IPS-NIHi7 (cell line): ENCODE measurements around the gene TGM2.
A peak's percentile ranks its signal among the peaks of the same experiment; 100 is the strongest.

Experiments used
- DNase-seq: peaks from one replicate; pipeline ENCODE4 v3.0.0; 2012; ENCODE audit warnings: mixed read lengths; ENCODE audit errors: extremely low spot score

TGM2 gene

DNA sequence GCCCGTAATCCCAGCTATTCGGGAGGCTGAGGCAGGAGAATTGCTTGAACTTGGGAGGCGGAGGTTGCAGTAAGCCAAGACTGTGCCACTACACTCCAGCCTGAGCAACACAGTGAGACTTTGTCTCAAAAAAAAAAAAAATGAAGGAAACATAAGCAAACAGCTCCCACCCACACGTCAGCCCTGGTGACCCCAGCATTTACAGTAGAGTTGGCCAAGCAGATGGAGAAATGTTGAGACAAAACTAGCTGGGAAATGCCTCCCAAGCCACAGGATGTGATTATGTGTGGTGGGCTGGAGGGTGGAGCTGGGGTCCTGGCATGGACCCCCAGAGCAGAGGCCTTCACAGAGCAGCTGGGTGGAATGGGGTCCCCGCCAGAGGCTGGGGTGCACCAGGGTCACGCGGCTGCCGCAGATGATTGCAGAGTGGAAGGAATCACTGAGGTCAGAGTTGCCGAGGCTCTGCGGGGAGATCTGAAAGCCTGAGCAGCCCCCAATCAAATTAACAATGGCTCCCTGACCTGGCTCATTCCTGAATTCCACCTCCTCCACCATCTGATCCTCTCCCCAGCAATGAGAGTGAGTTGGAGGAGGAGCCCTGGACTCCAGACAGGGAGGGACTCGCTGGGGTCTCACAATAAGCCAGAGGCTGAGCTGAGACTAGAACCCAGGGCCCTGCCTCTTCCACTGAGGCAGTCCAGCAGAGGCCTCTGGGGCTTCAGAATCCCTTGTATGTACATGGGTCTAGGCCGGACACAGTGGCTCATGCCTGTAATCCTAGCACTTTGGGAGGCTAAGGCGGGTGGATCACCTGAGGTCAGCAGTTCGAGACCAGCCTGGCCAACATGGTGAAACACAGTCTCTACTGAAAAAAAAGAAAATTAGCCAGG lies 34.7 kb upstream of the TGM2 start:
- DNase-seq = no peak

DNA sequence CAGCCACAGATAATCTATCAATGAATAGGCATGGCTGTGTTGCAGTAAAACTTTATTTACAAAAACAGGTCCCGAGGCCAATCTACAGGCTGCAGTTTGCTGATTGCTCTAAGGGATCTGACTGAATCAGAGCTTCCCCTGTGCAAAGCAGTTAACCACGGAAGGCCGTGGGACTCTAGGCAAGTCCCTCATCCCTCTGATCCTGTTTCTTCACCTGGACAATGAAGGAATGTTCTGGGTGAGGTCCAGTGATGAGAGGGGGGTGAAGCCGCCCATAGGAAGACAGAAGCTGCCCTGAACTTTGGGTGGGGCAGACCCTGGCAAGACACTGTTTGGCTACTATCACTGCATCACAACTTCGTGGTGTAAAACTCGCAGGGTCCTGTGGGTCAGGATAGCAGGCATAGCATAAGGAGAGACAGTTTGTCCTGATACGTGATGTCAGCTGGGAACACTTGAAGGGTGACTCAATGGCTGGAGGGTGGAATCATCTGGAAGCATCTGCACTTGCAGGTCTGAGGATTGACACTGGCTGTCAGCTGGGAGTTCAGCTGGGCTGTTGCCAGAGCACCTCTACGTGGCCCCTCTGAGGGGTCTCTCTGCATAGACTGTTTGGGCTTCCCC lies 33.3 kb upstream of the TGM2 start:
- DNase-seq = no peak

DNA sequence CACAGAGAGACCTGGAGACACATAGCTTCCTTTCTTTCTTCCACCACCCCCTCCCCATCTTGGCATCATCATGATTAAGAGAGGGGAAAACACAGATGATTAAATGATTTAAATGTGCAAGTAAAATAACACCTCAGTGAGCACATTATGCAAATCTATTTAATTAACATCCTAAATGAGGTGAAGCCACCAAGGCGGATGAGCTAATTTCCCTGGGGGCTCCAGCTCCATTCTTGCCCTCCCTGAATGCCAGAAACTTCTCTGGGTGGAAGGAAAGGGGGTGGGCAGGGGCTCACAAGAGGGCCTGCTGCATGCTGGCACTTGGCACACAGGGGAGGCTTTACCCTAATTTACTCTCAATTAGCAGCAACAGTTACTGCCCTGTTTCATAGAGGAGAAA lies 32.5 kb upstream of the TGM2 start:
- DNase-seq = no peak

DNA sequence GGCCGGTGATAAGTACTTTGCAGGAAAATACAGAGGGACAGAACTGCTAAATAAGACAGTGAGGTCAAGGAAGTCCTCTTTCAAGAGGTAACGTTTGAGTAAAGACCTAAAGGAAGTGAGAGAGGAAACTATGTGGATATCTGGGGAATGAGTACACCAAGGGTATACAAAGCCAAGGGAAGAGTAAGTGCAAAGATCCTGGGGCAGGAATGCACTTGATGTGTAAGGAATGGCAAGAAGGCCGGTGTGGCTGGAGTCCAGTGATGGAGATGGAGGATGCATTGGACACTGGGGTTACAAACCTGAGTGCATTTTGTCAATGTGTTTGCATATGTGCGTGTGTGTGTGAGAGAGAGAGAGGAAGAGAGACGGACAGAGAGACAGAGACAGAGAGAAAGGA lies 32.1 kb upstream of the TGM2 start:
- no peak for DNase-seq

DNA sequence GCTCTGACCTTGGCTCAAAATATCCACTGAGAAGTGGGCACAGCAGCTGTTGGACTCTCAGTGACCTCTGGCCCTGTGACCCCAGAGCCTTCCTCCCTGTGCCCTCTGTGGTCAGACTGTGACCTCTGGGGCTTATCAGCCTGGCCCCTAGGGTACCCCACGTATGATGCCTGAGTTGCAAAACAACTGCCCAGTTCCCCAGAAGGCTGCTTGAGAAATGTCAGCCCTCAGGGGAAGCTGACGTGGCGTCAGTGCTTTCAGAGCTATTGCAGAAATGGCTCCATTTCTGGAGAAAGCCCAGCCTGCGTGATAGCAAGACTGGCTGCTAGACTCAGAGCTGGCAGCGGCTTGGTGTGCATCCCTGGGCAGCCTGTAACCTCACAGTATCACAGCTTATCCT lies 31.5 kb upstream of the TGM2 start:
- DNase-seq = no peak

DNA sequence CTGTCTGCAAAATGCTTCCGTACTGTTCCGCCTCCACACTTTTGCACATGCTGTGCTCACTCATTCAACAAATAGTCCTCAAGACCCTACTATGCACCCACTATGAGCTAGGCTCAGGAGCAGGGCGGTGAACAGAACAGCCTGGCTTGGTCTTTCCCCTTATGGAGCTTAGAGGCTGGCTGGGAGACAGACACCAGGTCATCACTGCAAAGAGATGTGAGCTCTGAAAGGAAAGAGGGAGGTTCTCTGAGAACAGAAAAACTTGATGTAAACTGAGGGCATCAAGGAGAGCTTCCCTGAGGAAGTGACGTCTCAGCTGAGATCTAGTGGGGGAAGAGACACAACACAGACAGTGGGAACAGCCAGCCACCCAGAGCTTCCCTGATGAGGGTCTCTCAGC lies 31.0 kb upstream of the TGM2 start:
- DNase-seq = no peak

DNA sequence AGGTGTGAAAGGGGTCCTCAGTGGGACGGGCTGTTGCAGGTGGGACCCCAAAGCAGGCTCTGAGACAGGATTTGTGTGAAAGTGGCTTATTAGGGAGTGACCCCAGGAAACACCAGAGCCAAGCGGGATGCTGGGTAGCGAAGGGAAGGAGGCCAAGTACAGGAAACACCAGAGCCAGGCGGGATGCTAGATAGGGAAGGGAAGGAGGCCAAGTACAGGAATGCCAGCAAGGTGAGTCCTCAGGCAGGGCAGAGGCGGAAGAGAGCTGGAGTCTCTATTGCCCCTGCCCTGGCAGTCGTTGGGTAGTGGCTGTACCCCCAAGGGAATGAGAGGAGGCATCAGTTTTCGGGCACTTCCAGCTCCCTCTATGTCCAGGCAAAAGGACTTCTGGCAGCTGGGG lies 30.5 kb upstream of the TGM2 start:
- DNase-seq = no peak

DNA sequence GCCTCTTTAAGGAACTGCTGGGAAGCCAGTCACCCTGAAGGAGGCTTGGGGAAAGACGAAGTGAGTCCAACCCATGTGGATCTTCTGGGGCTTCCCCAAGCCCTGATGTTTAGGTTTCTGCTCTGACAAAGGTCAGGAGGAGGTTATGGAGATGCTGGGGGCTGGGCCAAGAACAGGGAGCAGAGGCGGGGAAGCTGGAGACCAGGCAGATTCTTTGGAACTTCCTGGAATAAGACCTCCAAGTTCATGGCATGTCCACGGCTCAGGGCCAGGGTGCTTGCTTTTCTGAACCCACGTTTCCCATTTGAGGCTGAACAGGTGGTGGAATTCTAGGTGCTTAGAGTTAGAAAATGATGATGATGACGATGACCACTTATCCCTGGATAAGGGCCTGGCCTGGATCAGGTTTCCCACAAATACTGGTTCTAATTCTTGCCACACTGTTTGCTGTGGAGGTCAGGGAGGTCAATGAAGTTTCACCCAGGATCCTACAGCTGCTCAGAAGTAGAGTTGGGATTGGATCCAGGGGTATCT lies 30.0 kb upstream of the TGM2 start:
- DNase-seq = no peak

DNA sequence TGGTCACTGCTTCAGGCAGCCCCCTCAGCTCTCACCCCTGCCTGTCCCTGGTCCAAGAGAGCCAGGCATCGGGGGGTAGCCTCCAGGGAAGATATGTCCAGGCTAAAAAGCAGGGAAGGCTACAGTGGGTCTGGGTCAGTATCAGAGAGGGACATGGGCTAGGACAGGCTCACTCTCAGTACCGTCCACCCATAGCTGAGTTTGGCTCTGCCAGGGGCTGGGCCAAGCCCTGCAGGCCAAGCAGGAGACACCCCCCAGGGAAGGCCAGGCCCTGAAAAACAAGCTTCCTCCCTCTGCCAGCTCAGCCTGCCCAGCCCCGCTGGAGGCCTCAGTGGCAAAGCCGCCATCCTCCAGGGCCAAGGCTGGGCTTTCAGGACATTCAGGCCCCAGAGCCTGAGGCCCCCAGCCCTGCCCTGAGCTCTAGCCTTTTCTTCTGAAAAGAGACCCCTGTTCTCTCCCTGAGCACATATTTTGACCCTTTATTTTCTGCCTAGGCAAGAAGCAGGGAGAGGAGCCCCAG lies 28.6 kb upstream of the TGM2 start:
- DNase-seq = no peak

DNA sequence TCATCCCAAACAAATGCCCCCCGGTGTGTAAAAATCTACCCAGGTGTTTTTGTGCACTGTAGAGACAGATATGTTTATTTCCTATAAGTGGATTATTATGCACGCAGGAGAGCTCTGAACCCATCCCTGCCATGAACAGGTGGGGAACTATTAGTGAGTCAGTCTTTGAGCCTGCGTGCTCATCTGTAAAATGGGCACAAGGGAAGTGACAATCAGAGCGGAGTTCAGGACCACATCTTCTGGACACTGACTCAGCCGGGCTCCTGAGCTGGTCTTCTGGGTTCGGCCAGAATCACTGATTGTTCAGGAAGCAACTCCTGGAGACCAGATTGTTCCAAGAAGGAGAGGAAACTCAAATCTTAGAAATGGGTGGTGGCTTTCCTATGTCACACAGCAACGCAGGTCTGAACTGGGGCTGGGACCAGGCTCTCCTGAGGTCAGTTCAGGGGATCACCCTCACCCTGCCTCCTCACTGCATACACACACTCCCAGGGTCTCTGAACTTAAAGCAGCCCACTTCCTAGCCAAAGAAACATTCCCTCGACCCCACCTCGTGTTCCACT lies 27.3 kb upstream of the TGM2 start:
- no peak for DNase-seq

DNA sequence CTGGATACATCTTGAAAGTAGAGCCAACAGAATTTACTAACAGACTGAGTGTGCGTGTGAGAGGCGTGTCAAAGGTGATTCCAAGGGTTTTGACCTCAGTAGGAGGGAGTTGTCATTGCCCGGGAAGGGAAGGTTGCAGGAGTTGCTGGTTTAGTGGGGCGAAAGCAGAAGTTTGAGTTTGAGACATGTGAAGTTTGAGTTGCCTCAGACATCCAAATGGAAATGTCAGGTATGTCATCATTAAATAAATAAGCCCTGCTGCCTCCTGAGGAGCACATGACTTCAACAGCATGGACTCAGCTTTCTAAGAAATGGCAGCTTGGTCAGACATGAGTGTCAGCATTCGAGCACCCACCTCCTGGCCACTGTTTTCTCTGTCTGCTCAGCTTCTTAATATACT lies 26.6 kb upstream of the TGM2 start:
- no peak for DNase-seq

DNA sequence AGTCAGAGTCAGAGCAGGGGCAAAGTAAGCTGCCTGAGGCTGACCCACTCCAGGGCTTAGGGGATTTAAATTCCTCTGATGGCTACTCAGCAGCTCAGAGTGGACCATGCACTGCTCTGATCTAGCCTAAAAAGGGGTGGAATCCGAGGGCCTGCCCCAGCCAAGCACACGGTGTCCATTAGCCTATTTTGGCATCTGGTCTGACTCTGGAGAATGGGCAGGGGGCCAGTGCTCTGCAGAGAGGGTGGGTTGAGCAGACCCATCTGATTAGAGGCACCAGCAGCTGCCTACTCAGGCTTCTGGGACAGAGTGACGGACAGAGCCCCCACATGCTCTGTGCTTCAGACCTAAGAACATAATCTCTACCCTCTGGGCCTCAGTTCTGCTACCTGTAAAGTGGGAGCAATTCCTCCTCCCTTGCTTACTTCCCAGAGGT lies 25.9 kb upstream of the TGM2 start:
- no peak for DNase-seq

DNA sequence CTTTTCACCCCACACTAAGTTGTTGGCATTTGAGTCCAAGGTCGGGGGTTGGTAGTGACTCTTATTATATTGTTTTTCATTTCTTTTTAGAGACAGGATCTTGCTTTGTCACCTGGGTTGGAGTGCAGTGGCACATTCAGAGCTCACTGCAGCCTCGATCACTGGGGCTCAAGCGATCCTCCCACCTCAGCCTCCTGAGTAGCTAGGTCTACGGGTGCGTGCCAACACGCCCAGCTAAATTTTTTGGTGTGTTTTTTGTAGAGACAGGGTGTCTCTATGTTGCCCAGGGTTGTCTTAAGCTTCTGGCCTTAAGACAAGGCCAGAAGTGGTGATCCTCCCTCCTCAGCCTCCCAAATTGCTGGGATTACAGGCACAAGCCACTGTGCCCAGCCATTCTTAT lies 25.1 kb upstream of the TGM2 start:
- no peak for DNase-seq

DNA sequence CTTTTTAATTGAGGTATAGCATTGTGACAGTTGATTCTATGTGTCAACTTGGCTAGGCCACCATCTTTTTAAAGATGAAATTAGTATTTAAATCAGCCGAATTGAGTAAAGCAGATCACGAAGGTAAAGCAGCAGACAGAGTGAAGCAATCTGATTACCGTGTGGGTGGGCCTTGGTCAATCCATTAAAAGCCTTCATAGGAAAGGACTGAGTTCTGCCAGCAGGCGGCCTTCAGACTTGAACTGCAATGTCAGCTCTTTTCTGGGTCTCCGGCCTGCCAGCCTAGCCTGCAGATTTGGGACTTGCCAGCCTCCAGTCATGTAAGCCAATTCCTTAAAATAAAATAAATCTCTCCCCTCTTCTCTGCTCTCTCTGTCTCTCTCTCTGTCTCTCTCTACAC lies 22.4 kb upstream of the TGM2 start:
- DNase-seq = peak; percentile 67

DNA sequence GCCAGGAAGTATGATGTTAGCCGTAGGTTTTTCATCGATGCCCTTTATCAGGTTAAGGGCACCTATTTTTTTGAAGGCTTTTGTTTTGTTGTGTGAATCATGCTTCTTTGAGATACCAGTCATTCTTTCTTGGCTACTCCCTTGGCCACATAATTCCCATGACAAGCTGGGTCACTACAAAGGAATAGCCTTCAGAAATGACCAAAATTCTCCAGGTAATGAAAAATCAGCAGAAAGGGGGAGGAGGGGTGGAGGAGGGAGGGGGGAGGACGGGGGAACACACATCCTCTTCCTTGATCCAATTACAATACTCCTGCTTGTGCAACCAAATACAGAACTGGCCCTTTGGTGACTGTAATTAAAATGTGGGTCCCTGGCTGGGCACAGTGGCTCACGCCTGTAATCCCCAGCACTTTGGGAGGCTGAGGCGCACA lies 21.7 kb upstream of the TGM2 start:
- DNase-seq = no peak

DNA sequence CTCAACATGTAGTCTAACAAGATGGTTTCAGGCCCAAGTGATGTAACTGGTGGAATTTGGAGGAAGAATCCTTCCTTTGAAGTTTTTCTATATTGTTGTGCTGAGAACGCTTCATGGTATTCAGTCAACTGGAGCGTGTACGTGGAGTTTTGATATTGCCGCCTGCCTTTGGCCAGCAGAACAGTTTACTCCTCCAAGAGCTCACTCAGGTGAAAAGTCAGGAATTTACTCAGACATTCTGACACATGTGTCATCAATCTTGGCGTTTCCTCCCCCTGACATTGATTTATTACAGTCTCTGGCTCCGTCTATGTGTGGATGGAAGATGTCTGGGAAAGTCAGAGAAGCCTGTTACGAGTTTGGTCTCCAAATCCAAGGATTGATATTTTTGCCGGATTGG lies 19.0 kb upstream of the TGM2 start:
- no peak for DNase-seq

DNA sequence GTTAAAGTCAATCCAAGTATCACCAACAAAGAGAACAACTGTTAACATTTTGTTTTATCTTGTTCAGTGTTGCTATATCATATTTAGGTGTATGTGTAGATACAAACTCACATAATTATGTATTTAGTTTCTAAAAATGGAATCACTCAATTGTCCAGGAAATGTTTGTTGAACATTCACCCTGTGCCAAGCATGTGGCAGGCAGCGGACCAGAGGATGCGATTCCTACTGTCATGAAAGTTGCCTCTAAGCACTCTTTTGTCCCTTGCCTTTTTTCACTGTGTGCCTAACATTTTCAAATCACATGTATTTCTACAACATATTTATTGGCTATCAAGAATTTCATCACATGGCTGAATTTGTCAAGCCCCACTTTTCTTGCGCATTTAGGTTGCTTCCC lies 16.9 kb upstream of the TGM2 start:
- DNase-seq = no peak

DNA sequence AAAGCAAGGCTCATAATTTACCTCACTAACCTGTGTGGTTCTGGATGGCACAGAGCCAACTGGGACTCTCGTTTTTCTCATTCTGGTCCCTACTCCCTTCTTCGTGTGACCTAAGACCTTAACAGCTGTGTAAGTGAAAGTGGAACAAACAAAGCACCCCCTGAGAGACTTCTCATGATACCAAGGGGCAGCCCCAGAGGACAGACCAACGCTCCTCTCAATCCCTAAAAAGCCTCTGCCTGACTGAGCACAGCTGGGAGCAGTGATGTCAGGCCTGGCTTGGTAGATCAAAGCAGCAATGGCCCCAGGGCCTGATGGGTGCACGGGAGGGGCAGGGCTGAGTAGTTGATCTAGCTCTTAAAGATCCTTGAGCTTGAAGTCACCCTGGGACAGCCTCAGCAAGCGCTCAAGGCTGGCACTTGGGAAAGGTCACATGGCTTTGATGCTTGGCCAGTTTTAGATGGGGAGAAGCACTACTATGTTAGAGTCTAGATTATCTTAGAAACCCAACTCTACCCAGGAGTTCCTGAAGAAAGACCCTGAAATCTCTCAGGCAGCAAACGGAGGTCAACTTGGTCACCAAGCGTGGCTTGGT lies 16.2 kb upstream of the TGM2 start:
- DNase-seq = no peak

DNA sequence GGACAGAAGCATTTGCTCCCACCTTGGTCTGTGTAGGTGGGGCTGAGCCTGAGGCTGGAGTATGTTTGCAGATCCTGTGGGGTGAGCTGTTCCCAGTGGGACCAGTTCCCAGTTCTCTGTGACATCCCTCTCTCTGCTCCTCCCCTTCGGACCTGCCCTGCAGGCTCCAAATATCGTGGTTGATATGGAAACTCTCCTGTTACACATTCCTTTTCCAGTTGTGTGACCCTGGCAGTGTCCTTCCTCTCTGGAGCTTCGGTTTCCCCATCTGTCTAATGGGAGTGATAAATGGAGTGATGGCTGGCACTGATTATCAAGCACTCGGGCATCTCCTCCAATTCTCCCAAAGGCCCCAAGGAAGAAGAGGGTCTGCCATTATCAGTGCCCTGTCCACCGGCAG lies 15.7 kb upstream of the TGM2 start:
- no peak for DNase-seq

DNA sequence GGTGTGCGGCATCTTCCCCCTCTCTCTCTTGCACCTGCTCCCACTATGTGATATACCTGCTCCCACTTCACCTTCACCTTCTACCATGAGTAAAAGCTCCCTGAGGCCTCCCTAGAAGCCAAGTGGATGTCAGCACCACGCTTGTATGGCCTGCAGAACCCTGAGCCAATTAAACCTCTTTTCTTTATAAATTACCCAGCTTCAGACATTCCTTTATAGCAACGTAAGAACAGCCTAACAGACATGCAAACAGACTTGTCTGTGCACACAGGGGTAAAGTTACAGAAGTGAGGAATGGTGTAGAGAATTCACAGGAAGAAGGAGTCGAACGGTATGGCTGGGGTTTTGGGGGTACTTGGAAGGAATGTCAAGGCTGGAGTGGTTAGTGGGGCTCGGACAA lies 14.8 kb upstream of the TGM2 start:
- no peak for DNase-seq

DNA sequence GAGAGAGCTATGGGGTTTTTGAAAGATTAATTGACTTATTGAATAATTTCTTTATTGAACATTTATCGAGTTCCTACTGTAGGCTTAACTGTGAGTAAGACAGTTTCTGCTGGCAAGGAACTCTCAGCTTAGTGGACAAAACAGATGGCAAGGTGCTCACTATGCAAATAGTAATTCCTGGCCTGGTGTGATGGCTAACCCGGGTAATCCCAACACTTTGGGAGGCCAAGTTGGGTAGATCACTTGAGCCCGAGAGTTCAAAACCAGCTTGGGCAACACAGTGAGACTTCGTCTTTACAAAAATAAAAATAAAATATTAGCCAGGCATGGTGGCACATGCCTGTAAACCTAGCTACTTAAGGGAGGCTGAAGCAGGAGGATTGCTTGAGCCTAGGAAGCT lies 13.5 kb upstream of the TGM2 start:
- DNase-seq = no peak

DNA sequence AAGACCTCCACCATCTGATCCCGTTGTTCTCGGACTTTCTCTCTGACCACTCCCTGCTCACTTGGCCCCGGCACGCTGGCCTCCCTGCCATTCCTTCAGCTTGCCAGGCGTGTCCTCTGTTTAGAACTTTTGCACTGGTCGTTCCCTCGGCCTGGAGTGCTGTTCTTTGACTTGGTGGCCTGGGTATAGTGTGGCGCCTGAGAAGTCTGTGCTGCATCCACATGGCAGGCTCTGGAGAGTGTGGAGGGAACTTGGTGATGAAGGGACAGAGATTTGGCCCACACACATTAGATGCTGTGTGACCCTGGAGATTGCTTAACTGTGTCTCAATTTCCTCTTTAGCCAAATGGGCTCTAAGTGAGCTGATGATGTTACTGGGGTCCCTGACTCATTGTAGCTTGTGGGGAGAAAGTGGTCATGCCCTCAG lies 13.0 kb upstream of the TGM2 start:
- DNase-seq = no peak
